Stimulated activated CD8-positive, alpha-beta memory T cell treated with anti-CD3 and anti-CD28 coated beads, Interleukin-4, amount 100 ng/mL, for 24 hours (primary cell): Measurements from ENCODE around the gene CCDC90B.
"Not testable (repeated sequence)": the region's sequence is repeated elsewhere in the genome, so short reads cannot be mapped to it uniquely, and the experiment has no call there.

Experiments used
- DNase-seq: peaks from one replicate; pipeline ENCODE4 v3.0.0-alpha.2; 2020; ENCODE audit warnings: low read depth

The CCDC90B gene

GRCh38 chr11:83285771-83286528 is at the start of gene CCDC90B:
TSS of gene CCDC90B (minus strand) at chr11:83286367. CDS start at chr11:83285972, 395 bp downstream.
- peak; percentile 86 for DNase-seq

- DNase-seq: no peak
Observed at GRCh38 chr11:83335446-83336070, 49.4 kb upstream of the CCDC90B start.

GRCh38 chr11:83330303-83330702 is 44.1 kb upstream of the CCDC90B start:
- no peak for DNase-seq

- DNase-seq: no peak
Observed at GRCh38 chr11:83326326-83326725, 40.2 kb upstream of the CCDC90B start.

- no peak for DNase-seq
Observed at GRCh38 chr11:83319346-83319745, 33.2 kb upstream of the CCDC90B start.

GRCh38 chr11:83318931-83319330 is 32.8 kb upstream of the CCDC90B start:
- DNase-seq: no peak

GRCh38 chr11:83317757-83318690 is 31.9 kb upstream of the CCDC90B start:
- DNase-seq: no peak

- not testable (repeated sequence) for DNase-seq
Observed at GRCh38 chr11:83316897-83317268, 30.7 kb upstream of the CCDC90B start.

GRCh38 chr11:83316143-83316896 is 30.2 kb upstream of the CCDC90B start:
- DNase-seq: not testable (repeated sequence)

GRCh38 chr11:83312430-83312829 is 26.3 kb upstream of the CCDC90B start:
- DNase-seq: no peak

GRCh38 chr11:83311701-83312100 is 25.5 kb upstream of the CCDC90B start:
- DNase-seq: no peak

- DNase-seq: no peak
Observed at GRCh38 chr11:83310718-83311117, 24.6 kb upstream of the CCDC90B start.

- DNase-seq: not testable (repeated sequence)
Observed at GRCh38 chr11:83308536-83308935, 22.4 kb upstream of the CCDC90B start.

GRCh38 chr11:83306200-83307080 is 20.3 kb upstream of the CCDC90B start:
- no peak for DNase-seq

- no peak for DNase-seq
Observed at GRCh38 chr11:83303316-83303715, 17.1 kb upstream of the CCDC90B start.

GRCh38 chr11:83302151-83302550 is 16.0 kb upstream of the CCDC90B start:
- DNase-seq: no peak

GRCh38 chr11:83299681-83300080 is 13.5 kb upstream of the CCDC90B start:
- no peak for DNase-seq

- no peak for DNase-seq
Observed at GRCh38 chr11:83294208-83294607, 8.0 kb upstream of the CCDC90B start.

GRCh38 chr11:83293457-83293774 is 7.2 kb upstream of the CCDC90B start:
- DNase-seq: no peak

- no peak for DNase-seq
Observed at GRCh38 chr11:83292709-83293456, 6.7 kb upstream of the CCDC90B start.
